HFF-Myc (cell line): ENCODE results near the gene RPTOR.

Experiments used
- DNase-seq: peaks from one replicate; pipeline ENCODE4 v3.0.0-alpha.2; 2011; ENCODE audit warnings: low read depth; ENCODE audit errors: extremely low read depth
- H3K4me3 ChIP-seq: replicated peaks from 2 replicates; pipeline ENCODE4 v1.5.1; 2011; ENCODE audit warnings: low read depth, mild to moderate bottlenecking, control low read depth, low read length
- TF ChIP-seq, protein P1 (sequence below): IDR thresholded peaks from 2 replicates; pipeline ENCODE4 v1.5.1; 2012; ENCODE audit warnings: mild to moderate bottlenecking, low read depth, low read length, control low read depth; ENCODE audit errors: missing control alignments

The RPTOR gene

DNA sequence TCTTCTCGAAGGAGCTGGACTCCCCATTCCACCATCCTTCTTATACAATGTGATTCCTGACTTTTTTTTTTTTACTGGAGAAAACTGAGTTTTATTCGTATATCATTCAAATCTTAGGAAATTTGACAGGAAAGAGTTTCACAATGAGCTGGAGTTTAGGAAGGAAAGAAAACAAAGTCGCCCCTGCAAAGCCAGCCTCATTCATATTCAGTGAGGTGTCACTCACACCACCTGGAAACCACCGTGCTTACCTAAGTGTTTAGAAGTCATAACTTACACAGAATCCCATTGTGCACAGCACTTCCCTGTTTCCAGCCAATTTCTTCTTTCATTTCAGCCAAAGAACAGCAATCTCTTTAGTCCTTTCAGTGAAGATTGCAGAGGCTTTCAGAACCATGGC is 356.7 kb downstream of the RPTOR start:
- DNase-seq, result no peak
- TF ChIP-seq, protein P1, sequence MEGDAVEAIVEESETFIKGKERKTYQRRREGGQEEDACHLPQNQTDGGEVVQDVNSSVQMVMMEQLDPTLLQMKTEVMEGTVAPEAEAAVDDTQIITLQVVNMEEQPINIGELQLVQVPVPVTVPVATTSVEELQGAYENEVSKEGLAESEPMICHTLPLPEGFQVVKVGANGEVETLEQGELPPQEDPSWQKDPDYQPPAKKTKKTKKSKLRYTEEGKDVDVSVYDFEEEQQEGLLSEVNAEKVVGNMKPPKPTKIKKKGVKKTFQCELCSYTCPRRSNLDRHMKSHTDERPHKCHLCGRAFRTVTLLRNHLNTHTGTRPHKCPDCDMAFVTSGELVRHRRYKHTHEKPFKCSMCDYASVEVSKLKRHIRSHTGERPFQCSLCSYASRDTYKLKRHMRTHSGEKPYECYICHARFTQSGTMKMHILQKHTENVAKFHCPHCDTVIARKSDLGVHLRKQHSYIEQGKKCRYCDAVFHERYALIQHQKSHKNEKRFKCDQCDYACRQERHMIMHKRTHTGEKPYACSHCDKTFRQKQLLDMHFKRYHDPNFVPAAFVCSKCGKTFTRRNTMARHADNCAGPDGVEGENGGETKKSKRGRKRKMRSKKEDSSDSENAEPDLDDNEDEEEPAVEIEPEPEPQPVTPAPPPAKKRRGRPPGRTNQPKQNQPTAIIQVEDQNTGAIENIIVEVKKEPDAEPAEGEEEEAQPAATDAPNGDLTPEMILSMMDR, result no peak
- H3K4me3 ChIP-seq, result no peak overlapping the region

DNA sequence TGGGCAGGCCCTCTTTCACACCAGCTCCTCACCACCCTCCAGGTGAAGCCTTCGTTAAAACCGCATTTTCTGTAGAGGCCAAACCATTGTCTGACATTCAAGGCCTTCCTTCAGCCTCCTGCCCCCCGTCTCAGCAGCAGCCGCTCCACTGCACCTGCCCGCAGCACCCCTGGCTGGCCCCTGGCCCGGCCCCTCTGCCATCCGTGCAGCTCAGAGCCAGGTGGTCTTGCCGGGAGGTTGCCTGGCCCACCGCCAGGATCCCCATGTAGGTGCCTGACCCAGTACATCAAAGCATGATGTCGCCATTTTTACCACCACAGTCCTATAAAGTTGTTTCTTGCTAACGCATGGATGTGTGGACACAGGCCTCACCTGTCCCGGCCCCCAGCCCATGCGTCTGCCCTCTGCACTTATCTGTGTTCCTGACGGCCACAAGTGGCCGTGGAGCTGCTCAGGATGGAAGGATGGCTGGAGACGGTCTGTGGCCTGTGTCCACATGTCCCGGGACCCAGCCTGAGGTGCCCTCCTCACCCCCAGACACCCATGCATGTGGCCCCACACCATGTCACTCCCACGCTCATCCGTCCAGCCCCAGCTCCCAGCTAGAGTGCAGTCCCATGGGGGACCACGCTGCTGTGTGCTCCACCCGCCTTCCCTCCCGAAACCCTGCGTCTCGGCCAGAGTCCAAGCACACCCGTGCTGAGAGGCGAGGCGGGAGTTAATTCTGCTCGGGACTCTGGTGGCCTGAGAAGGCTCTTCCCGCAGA is 357.7 kb downstream of the RPTOR start:
- no peak overlapping the region for H3K4me3 ChIP-seq
- no peak for DNase-seq
- TF ChIP-seq, protein P1, result no peak

DNA sequence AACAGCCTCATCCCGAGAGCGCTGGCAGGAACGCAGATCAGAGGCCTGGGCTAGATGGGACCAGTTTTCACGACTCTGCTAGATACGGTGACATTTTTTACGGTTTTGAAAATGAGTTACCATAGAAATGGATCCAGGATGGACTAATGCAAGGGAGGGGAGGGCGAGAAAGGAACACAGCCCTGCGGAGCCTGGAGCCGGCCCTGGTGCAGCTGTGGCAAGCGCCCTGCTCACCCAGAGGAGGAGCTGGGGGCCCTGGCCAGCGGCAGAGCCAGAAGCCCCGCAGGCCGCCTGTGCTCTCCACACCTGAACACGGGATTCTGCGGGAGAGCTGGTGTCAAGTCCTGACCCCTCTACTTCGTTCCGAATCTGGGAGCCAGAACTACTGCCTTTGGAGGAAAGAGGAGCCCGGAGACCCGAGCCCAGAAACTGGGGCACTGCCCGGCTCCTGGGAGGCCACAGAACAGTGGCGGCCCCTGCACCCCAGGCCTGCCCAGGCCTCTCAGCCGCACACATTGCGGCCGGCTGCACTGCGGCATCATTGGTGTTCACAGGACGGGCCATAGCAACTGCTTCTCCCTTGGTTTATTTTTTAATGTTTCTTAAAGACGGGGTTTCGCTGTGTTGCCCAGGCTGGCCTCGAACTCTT is 358.4 kb downstream of the RPTOR start:
- H3K4me3 ChIP-seq, result no peak overlapping the region
- TF ChIP-seq, protein P1, result no peak
- DNase-seq, result no peak

DNA sequence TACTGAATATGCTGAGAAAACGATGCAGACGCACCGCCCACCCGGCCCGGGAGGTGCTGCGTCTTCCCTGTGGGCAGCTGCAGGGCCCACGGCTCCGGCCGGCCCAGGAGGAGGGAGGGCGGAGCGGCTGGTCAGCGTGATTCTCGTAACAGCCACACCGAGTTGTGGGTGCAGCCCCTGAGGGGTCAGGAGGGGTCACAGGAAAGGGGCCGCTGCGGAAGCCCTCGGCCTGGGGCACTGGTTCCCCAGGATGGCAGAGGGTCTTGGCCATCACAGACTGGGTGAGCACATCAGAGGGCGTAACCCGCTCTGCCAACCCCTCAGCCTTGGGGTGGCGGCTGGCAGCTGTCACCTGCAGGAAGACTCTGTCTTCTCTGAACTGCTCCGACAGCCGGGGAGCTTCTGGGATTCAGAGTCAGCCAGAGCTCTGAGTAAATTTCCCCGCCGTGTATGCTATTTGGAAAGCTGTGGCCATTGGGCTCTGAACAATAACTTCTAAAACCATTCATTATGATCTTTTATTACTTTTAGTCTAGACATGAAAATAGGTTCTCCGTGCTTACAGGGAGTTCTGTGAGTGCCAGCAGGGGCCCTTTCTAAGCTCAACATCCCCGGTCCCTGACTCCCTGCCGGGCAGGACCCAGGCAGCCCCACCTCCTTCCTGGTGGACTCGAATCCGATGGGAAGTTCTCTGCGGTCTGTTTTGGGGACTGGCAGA is 359.6 kb downstream of the RPTOR start:
- DNase-seq, result no peak
- H3K4me3 ChIP-seq, result no peak overlapping the region
- TF ChIP-seq, protein P1, result no peak

DNA sequence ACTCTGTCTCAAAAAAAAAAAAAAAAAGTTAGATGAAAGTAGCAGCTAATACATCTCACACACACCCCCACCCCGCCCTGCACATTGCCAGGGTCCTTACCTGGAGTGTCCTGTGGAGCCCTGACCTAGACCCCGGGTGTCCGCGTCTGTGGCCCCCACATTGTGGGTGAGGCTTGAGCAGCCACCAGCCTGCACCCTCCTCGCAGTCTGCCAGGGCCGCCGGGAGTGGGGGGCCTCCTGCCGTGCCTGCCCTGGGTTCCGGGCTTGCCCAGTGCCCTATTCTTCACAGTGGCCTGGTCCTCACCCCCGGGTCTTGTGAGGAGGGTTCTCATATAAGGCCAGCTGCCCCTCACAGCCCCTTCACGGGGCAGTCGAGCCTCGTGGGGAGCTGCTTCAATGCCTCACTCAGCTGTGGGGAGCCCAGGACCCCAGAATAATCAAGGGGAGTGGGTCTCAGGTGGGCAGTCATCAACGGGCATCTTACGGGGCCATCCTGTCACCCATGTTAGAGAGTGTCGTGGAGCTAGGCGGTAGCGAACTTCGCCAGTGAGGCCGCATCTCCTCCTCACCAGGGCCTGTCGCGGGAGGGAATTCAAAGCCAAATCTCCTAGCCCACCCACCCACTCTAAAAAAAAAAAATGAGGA is 361.1 kb downstream of the RPTOR start:
- DNase-seq, result no peak
- TF ChIP-seq, protein P1, result no peak
- H3K4me3 ChIP-seq, result no peak overlapping the region

DNA sequence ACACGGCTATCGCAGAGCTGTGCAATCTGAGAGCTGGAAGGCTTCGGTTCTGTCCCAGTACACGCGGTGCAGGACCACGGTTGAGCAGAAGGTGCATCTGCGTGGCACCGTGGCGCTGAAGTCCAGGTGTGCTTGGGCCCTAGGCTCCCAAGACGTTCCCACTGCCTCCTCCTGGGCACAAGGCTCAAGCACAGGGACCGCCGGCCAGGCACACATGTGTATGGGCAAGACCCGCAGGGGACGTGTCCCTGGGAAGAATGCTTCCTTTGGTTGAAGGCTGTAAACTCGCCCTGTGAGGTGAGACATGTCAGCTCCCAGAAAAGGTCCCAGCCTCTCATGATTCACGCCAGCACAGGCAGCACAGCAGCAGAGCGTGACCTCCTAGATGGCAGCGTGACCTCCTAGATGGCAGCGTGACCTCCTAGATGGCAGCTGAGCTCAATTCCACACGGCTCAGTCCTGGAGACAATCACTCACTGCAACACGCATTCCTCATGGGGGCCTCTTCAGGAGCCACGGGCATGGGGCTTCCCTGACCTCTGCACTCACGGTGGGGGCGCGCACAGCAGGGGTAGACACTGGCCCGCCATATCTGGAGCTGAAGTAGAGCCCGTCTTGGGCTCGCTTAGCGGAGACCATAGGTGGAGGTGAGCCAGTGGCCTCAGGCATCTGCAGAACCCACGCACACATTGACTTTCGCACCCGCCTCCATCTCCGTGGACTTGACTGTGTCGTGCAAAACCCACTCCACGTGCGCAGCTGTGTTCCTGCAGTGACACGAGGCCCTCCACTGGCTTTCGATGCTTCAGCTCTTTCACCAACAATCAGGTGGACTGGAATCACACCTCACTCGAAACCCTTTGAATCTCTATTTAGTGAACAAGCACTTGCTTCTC is 362.0 kb downstream of the RPTOR start:
- TF ChIP-seq, protein P1, result no peak
- DNase-seq, result no peak
- no peak overlapping the region for H3K4me3 ChIP-seq
